ENCODE measurements around the gene CHD9NB. TPM values are rescaled to one million over a fixed set of nuclear protein-coding genes. Genes with fewer than 3 reads are reported as not detected.

CHD9NB gene
- total and polyA plus RNA-seq, 8 donors, result 2.2 to 10.7 (median 7.3) TPM

DNA sequence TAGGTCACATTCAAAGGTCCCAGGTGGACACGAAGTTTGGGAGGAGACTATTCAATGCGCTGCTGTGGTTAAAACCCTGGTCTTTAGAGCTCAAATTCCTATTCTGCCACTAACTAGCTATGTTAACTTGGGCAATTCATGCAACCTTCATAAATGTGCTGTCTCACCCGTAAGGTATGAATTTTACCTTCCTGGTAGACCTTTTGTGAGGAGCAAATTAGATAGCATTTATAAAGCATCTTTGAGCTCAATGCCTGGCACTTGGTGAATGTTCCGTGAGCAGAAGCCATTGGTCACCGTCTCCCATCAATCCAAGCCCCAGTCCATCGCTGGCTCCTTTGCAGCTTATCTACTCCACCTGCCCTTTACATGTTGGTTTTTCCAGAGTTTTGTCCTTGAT lies 16.6 kb downstream of the CHD9NB start:
- no peaks in the 10 kb centered on the region for H3K9me3 ChIP-seq
- no peaks in the 10 kb centered on the region for H3K36me3 ChIP-seq
- no peak overlapping the region for H3K27ac ChIP-seq
- no peaks in the 10 kb centered on the region for H3K4me1 ChIP-seq
- no peaks in the 10 kb centered on the region for H3K27me3 ChIP-seq
- no peak overlapping the region for H3K4me3 ChIP-seq
- no peak for DNase-seq
- intact Hi-C loops (cut with DNase I), result no loop called here
- TF ChIP-seq, protein P1, sequence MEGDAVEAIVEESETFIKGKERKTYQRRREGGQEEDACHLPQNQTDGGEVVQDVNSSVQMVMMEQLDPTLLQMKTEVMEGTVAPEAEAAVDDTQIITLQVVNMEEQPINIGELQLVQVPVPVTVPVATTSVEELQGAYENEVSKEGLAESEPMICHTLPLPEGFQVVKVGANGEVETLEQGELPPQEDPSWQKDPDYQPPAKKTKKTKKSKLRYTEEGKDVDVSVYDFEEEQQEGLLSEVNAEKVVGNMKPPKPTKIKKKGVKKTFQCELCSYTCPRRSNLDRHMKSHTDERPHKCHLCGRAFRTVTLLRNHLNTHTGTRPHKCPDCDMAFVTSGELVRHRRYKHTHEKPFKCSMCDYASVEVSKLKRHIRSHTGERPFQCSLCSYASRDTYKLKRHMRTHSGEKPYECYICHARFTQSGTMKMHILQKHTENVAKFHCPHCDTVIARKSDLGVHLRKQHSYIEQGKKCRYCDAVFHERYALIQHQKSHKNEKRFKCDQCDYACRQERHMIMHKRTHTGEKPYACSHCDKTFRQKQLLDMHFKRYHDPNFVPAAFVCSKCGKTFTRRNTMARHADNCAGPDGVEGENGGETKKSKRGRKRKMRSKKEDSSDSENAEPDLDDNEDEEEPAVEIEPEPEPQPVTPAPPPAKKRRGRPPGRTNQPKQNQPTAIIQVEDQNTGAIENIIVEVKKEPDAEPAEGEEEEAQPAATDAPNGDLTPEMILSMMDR (IDR thresholded peaks at IDR 0.05), result no peak
- ATAC-seq, result no peak

- H3K9me3 ChIP-seq, result no peaks in the 10 kb centered on the region
- H3K27ac ChIP-seq, result no peak overlapping the region
- ATAC-seq (no peak), DNase-seq (no peak)
- TF ChIP-seq, protein P1 (IDR thresholded peaks at IDR 0.05), result no peak
- no peaks in the 10 kb centered on the region for H3K27me3 ChIP-seq
- no peaks in the 10 kb centered on the region for H3K36me3 ChIP-seq
- no peak overlapping the region for H3K4me3 ChIP-seq
- no peaks in the 10 kb centered on the region for H3K4me1 ChIP-seq
- intact Hi-C loops (cut with DNase I), result no loop called here
Observed at GRCh38 chr16:53035176-53035942, 17.3 kb downstream of the CHD9NB start.

GRCh38 chr16:53034306-53034705 lies 18.4 kb downstream of the CHD9NB start:
- intact Hi-C loops (cut with DNase I), result no loop called here
- TF ChIP-seq, protein P1 (IDR thresholded peaks at IDR 0.05), result no peak
- Histone ChIP-seq H3K9me3 (no peaks in the 10 kb centered on the region), H3K27me3 (no peaks in the 10 kb centered on the region), H3K27ac (no peak overlapping the region), H3K4me3 (no peak overlapping the region), H3K36me3 (no peaks in the 10 kb centered on the region), H3K4me1 (no peaks in the 10 kb centered on the region)
- DNase-seq (no peak), ATAC-seq (no peak)

DNA sequence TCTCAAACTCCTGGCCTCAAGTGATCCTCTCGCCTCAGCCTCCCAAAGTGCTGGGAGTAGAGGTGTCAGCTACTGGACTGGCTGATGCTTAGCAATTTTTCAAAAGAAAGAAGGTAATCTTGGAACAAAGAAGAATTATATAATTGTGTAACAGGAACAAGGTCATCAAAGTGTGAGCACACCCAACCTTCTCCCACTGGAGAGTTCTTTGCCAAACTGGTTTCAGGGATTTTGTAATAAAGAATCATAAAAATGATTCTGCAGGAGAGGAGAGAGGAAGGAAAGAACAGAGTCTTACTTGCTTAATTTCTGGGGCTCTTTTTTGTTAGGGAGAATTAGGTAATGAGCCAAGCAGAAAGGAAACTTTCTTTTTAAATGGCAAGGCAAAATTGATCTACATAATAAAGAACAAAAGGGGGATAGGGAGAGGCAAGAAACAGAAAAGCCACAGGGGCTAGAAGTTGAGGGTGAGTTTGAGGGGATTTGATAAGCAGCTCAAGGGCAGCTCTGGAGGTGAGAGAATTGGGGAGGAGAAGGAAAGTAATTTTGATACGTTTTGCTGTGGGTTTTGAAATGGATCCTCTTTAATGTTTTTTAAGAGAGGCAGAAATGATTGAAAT lies 21.3 kb downstream of the CHD9NB start:
- no peaks in the 10 kb centered on the region for H3K36me3 ChIP-seq
- intact Hi-C loops (cut with DNase I), result no loop called here
- TF ChIP-seq, protein P1 (IDR thresholded peaks at IDR 0.05), result no peak
- no peak overlapping the region for H3K4me3 ChIP-seq
- no peaks in the 10 kb centered on the region for H3K9me3 ChIP-seq
- DNase-seq (no peak), ATAC-seq (peak; percentile 44)
- H3K4me1 ChIP-seq, result no peaks in the 10 kb centered on the region
- no peaks in the 10 kb centered on the region for H3K27me3 ChIP-seq
- H3K27ac ChIP-seq, result no peak overlapping the region

- peak; percentile 87 for ATAC-seq
- intact Hi-C loops (cut with DNase I), result no loop called here
- TF ChIP-seq, protein P1 (IDR thresholded peaks at IDR 0.05), result no peak
Observed at GRCh38 chr16:53029971-53030370, 22.7 kb downstream of the CHD9NB start.

More at GRCh38 chr16:53029971-53030370, 22.7 kb downstream of the CHD9NB start:
- Histone ChIP-seq H3K27me3 (no peaks in the 10 kb centered on the region), H3K9me3 (no peaks in the 10 kb centered on the region), H3K4me1 (no peaks in the 10 kb centered on the region), H3K27ac (no peak overlapping the region), H3K36me3 (no peaks in the 10 kb centered on the region), H3K4me3 (no peak overlapping the region)
- DNase-seq, result no peak

Measured in left lung (tissue), 10 donors.